ENCODE data around the gene COA8. TPM values are rescaled to one million over a fixed set of nuclear protein-coding genes. Genes with fewer than 3 reads are reported as not detected.

Gene COA8
- total RNA-seq, 2 experiments from 2014 or later: 26.7 to 29.5 TPM

GRCh38 chr14:103625356-103626095, 62.8 kb downstream of the COA8 start:
- POLR2A ChIA-PET: interaction anchor here (1.2 kb wide), 1 partner anchor 25 kb away, joined by 3 read pairs; no protein-coding TSS in a partner anchor
- Mint-ChIP-seq H3K27me3 (peaks cover 18% of the 10 kb centered on the region), H3K27ac (peak overlapping the region; percentile 77), H3K9me3 (no peaks in the 10 kb centered on the region), H3K4me1 (peaks cover 16% of the 10 kb centered on the region), H3K4me3 (peak overlapping the region; percentile 75), H3K36me3 (no peaks in the 10 kb centered on the region)
- DNase-seq: peak; percentile 58
- ATAC-seq (ENCODE audit: low read depth): peak; percentile 13

DNA sequence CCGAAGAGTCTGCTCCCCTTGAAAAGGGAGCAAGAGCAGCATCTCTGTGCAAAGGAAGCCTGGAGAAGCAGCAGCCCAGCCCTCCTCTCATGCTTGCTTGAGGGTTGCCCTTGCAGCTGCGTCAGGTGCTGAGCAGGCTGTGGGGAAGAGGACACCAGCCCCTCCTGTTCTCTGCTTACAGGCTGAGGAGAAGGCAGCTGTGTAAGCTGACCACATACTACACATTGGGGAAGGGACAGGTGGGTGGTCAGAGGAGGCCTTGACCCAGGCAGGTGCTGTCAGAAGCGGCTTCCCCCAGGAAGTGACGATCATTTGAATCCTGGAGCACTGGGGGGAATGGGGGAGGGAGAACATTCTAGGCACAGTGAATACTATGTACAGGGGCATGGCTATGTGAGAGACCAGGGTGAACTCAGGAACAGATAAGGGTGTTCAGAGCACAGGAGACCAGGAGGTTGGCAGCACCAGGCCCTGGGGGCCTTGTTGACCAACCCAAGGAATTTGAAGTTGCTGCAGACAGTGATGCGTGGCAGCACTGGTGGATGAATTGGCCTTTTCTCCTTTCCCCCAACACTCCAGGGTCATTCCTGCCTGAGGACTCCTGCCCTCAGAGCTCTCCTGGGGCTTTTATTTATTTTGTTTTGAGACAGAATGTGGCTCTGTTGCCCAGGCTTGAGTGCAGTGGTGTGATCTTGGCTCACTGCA, 63.5 kb downstream of the COA8 start:
- ATAC-seq (ENCODE audit: low read depth): no peak
- H3K9me3 Mint-ChIP-seq: no peaks in the 10 kb centered on the region
- H3K27ac Mint-ChIP-seq: no peak overlapping the region
- DNase-seq: no peak
- H3K27me3 Mint-ChIP-seq: peaks cover 14% of the 10 kb centered on the region
- no peaks in the 10 kb centered on the region for H3K36me3 Mint-ChIP-seq
- no peak overlapping the region for H3K4me3 Mint-ChIP-seq
- H3K4me1 Mint-ChIP-seq: peaks cover 20% of the 10 kb centered on the region
- POLR2A ChIA-PET: no interaction called here

DNA sequence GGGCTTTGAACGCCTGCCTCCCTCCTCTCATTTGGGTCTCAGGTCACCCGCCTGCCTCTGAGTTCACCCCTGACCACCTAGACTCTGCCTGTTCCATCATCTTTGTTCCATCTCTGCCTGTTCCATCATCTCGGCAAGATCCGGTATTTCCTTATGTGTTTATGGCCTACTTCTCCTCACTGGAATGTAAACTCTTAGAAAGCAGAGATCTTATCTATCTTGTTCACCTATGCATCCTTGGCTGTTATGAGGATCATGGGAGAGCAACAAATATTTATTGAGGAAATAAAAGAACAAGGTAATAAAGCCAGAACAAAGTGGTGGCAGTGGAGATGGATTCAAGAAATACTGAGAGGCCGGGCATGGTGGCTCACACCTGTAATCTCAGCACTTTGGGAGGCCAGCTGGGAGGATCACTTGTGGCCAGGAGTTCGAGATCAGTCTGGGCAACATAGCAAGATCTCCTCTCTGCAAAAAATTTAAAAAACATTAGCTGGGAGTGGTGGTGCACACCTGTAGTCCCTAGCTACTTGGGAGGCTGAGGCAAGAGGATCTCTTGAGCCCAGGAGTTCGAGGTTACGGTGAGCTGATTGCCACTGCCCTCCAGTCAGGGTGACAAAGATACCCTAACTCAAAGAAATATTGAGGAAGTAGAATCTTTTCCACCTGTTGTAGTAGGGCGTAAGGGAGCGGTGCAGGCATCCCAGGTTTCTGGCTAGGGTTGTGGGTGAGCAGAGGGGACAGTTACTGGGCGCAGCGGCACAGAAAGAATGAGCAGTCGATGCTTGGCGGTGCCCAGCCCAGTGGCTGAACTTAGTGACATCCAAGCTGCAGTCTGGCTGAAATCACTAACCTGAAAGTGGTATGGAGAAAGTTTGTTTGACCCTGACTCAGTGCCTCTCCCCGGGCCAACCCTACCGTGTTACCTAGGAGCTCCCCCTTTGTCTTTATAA, 64.6 kb downstream of the COA8 start:
- H3K4me1 Mint-ChIP-seq: peaks cover 20% of the 10 kb centered on the region
- peak overlapping the region; percentile 51 for H3K27ac Mint-ChIP-seq
- DNase-seq (no peak), ATAC-seq (ENCODE audit: low read depth) (no peak)
- peak overlapping the region; percentile 48 for H3K4me3 Mint-ChIP-seq
- no peaks in the 10 kb centered on the region for H3K36me3 Mint-ChIP-seq
- peaks cover 9% of the 10 kb centered on the region for H3K27me3 Mint-ChIP-seq
- no peaks in the 10 kb centered on the region for H3K9me3 Mint-ChIP-seq
- POLR2A ChIA-PET: no interaction called here

- no peaks in the 10 kb centered on the region for H3K9me3 Mint-ChIP-seq
- peak overlapping the region; percentile 82 for H3K4me3 Mint-ChIP-seq
- H3K4me1 Mint-ChIP-seq: peaks cover 23% of the 10 kb centered on the region
- H3K27me3 Mint-ChIP-seq: peaks cover 4% of the 10 kb centered on the region
- H3K27ac Mint-ChIP-seq: peak overlapping the region; percentile 91
- DNase-seq: peak; percentile 45
- no peak for ATAC-seq (ENCODE audit: low read depth)
- H3K36me3 Mint-ChIP-seq: peaks cover 3% of the 10 kb centered on the region
- POLR2A ChIA-PET: interaction anchor here (0.9 to 2.5 kb wide), 2 partner anchors 54 to 66 kb away, joined by 4 to 6 read pairs; partner anchors contain the start of genes BAG5 and COA8
Measured at GRCh38 chr14:103628221-103628683, 65.5 kb downstream of the COA8 start.

DNA sequence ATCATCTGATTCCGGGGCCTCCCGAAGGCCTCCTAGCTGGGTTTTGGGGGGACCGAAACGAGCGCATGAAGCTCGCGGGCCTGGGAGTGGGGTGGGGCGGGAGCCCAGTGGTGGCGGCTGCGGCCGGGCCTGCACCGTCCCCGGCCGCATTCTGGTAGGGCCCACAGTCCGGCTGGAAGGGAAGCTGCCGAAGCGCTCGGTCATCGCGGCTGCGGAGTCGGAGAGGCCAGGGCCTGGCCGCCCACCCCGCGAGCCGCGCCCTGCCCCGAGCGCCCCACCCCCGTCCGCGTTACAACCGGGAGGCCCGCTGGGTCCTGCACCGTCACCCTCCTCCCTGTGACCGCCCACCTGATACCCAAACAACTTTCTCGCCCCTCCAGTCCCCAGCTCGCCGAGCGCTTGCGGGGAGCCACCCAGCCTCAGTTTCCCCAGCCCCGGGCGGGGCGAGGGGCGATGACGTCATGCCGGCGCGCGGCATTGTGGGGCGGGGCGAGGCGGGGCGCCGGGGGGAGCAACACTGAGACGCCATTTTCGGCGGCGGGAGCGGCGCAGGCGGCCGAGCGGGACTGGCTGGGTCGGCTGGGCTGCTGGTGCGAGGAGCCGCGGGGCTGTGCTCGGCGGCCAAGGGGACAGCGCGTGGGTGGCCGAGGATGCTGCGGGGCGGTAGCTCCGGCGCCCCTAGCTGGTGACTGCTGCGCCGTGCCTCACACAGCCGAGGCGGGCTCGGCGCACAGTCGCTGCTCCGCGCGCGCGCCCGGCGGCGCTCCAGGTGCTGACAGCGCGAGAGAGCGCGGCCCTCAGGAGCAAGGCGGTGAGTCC, 66.1 kb downstream of the COA8 start, which contains the start of gene KLC1:
Gene KLC1 (plus strand): TSS at position 528 of the 819 bp plus-strand sequence. CDS start 25,354 bp downstream, outside the sequence.
- no peaks in the 10 kb centered on the region for H3K27me3 Mint-ChIP-seq
- peak within 1 kb of the TSS; percentile 94 for H3K27ac Mint-ChIP-seq
- peaks cover 27% of the 10 kb centered on the region for H3K4me1 Mint-ChIP-seq
- H3K36me3 Mint-ChIP-seq: peaks cover 3% of the 10 kb centered on the region
- no peaks in the 10 kb centered on the region for H3K9me3 Mint-ChIP-seq
- ATAC-seq (ENCODE audit: low read depth): peak; percentile 70
- peak; percentile 94 for DNase-seq
- H3K4me3 Mint-ChIP-seq: peak within 1 kb of the TSS; percentile 92
- POLR2A ChIA-PET: interaction anchor here (0.9 to 2.5 kb wide), 3 partner anchors 55 to 86 kb away, joined by 4 to 6 read pairs (median 5); partner anchors contain the start of genes BAG5, COA8 and XRCC3

DNA sequence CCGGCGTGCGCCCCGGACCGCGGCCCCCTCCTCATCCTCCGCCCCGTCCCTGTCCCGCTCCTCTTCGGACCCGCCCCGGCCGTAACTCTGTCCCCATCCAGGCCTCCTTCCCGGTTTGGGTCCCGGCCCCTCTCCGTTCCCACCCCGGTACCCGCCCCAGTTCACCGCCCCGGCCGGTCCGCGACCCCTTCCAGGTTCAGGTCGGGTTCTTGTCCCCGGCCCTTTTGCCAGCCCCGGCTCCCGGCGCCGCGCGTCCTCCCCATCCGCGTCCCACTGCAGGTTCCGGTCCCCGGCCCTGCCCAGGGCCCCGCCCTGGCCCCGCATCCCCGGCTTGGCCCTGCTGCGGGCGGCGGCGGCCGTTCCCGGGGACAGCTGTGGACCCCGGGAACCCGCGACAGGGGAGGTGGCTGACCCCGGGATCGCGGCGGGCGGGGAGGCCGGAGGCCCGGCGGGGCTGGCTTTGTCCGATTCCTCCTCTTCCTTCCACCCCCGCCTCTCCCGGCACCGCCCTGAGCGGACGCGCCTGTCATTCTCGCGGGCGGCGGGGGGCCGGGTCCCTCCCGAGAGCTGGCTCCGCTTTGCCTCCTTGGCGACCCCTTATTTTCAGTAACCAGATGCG, 66.9 kb downstream of the COA8 start:
- POLR2A ChIA-PET: interaction anchor here (1.2 to 2.5 kb wide), 2 partner anchors 67 to 86 kb away, joined by 5 to 6 read pairs; partner anchors contain the start of genes BAG5, COA8 and XRCC3
- peak; percentile 65 for ATAC-seq (ENCODE audit: low read depth)
- no peaks in the 10 kb centered on the region for H3K27me3 Mint-ChIP-seq
- H3K36me3 Mint-ChIP-seq: peaks cover 6% of the 10 kb centered on the region
- H3K4me1 Mint-ChIP-seq: peaks cover 27% of the 10 kb centered on the region
- H3K27ac Mint-ChIP-seq: peak overlapping the region; percentile 70
- H3K9me3 Mint-ChIP-seq: no peaks in the 10 kb centered on the region
- DNase-seq: peak; percentile 76
- peak overlapping the region; percentile 92 for H3K4me3 Mint-ChIP-seq

DNA sequence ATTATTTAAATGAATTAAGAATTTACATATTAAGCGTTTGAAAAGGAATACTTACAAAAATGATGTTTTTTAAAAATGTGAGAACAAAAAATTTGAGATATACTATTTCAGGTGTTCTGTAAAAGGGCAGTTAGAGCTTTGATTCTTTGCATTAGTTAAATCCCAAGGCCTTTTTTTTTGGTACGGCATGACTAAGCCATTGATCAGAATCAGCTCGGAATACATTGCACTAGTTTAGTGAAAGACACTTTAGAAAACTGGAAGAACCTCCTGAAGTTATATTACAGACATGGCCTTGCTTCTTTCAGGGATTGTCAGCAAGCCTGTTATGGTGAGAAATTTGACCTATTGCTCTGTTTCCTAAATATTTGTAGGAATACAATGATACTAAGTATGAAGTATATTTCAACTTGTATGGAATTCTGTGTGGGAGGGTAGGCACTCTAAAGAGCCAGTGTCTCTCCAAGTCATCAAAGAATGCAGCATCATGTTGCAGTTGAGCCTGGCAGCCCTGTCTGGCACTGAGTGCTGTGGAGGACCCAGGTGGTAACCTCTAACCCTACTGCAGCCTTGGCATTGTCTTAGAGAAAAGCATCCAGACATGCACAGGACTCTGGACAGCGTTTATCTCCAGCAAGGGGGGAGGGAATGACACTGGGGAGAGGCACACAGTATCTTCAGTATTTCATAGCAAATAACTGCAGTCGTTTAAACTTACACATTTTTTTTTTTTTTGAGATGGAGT, 67.8 kb downstream of the COA8 start:
- H3K4me3 Mint-ChIP-seq: peak overlapping the region; percentile 92
- DNase-seq (no peak), ATAC-seq (ENCODE audit: low read depth) (no peak)
- POLR2A ChIA-PET: interaction anchor here (2.5 kb wide), 1 partner anchor 68 kb away, joined by 6 read pairs; the partner anchor contains the start of genes BAG5 and COA8
- no peaks in the 10 kb centered on the region for H3K9me3 Mint-ChIP-seq
- H3K4me1 Mint-ChIP-seq: peaks cover 29% of the 10 kb centered on the region
- peaks cover 6% of the 10 kb centered on the region for H3K36me3 Mint-ChIP-seq
- no peaks in the 10 kb centered on the region for H3K27me3 Mint-ChIP-seq
- H3K27ac Mint-ChIP-seq: no peak overlapping the region

GRCh38 chr14:103633391-103633790, 70.6 kb downstream of the COA8 start:
- H3K4me1 Mint-ChIP-seq: peaks cover 33% of the 10 kb centered on the region
- H3K4me3 Mint-ChIP-seq: no peak overlapping the region
- POLR2A ChIA-PET: interaction anchor here (0.6 kb wide), 1 partner anchor 60 kb away, joined by 5 read pairs; no protein-coding TSS in a partner anchor
- H3K36me3 Mint-ChIP-seq: peaks cover 15% of the 10 kb centered on the region
- DNase-seq: no peak
- no peaks in the 10 kb centered on the region for H3K27me3 Mint-ChIP-seq
- no peak for ATAC-seq (ENCODE audit: low read depth)
- H3K27ac Mint-ChIP-seq: no peak overlapping the region
- H3K9me3 Mint-ChIP-seq: no peaks in the 10 kb centered on the region

DNA sequence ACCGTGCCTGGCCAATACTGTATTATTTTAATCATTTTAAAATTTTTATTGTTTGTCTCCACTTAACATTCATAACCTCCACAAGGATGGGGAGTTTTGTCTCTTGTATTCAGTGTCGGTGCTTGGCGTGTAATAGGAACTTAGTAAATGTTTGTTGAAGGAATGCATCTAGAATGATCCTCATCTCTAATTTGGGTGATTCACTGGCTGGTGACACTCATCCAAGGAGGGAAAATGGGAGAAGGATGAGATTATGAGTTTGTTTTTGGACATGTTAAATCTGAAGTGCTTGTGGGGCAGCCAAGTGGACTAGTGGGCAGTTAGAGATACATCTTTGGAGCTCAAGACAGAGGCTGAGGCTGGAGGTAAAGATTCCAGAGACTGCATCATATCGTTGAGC, 71.4 kb downstream of the COA8 start:
- no peaks in the 10 kb centered on the region for H3K9me3 Mint-ChIP-seq
- no peak overlapping the region for H3K27ac Mint-ChIP-seq
- POLR2A ChIA-PET: no interaction called here
- DNase-seq (no peak), ATAC-seq (ENCODE audit: low read depth) (no peak)
- H3K4me1 Mint-ChIP-seq: peaks cover 37% of the 10 kb centered on the region
- no peaks in the 10 kb centered on the region for H3K27me3 Mint-ChIP-seq
- peaks cover 15% of the 10 kb centered on the region for H3K36me3 Mint-ChIP-seq
- no peak overlapping the region for H3K4me3 Mint-ChIP-seq

DNA sequence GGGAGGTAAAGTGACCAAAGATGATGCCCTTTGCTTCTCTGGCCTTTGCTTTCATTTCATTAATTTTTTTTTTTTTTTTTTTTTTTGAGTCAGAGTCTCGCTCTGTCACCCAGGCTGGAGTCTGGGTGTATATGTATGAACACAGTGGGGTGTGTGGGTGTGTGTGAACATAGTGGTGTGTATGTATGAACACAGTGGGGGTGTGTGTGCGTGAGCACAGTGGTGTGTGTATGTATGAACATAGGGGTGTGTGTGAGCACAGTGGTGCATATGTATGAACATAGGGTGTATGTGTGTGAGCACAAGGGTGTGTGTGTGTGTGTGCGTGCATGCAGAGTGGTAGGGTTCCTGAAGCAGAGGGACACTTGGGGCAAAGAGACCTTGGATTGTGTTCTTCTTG, 75.8 kb downstream of the COA8 start:
- Mint-ChIP-seq H3K27me3 (no peaks in the 10 kb centered on the region), H3K4me1 (peaks cover 32% of the 10 kb centered on the region), H3K36me3 (peaks cover 15% of the 10 kb centered on the region), H3K4me3 (no peak overlapping the region), H3K27ac (no peak overlapping the region), H3K9me3 (no peaks in the 10 kb centered on the region)
- DNase-seq (no peak), ATAC-seq (ENCODE audit: low read depth) (no peak)
- POLR2A ChIA-PET: no interaction called here
